ENCODE results near the gene APBB3. TPM values are rescaled to one million over a fixed set of nuclear protein-coding genes. Genes with fewer than 3 reads are reported as not detected.

Gene APBB3
- total RNA-seq, 2 donors from 2014 or later = 12.5 to 19.7 TPM

DNA sequence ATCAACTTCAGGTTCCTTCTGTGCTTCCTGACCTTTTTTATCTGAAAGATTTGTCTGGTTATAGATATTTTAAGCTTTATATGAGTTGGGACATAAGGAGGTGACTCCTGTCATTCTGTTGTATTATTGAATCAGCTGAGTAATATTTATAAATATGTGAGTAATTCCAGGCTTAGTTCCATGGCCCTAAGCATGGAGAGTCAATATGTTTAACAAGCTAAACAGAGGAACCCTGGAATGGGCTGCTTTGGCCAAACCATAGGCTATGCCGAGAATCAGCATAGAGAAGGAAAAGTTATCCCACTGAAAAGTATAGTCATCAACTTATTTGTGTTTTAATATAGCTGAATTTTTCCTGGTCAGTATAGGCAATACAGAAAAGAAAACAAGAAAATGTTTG, 24.2 kb downstream of the APBB3 start:
- intact Hi-C loops (cut with DNase I) = no loop called here
- no peak for DNase-seq (ENCODE audit: low spot score)

DNA sequence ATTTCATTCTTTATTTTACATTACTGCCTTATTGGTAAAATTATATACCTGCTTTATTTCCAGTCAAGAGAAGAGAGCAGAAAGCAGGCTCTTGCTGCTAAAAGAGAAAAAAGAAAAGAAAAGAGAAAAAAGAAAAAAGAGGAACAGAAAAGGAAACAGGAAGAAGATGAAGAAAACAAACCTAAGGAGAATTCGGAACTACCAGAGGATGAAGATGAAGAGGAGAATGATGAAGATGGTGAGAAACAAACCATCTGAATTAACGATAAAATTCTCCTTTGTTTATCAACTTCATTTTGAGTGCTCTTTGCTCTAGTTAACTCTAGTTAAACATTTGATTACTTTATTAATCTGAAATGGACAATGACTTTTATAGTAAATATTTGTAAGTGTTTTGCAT, 40.4 kb downstream of the APBB3 start:
- intact Hi-C loops (cut with DNase I) = no loop called here

DNA sequence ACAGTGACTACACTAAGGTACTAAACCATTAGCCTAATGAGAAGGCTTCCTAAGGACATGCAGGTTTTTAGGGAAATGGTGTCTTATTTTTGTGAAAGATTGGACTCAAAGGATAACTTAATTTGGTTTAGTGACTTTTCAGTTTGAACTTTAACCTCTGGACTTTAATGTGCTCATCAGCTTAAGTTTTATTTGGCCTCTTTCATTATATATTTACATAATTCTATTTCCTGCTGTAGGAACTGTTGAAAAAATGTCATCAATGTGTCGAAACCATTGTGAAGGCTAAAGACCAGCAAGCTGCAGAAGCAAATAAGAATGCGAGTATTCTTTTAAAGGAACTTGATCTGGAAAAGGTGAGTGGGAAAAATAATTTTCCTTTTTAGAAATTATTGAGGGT, 51.3 kb downstream of the APBB3 start:
- DNase-seq (ENCODE audit: low spot score) = no peak
- intact Hi-C loops (cut with DNase I) = no loop called here

More for the DNA sequence above, 40.4 kb downstream of the APBB3 start:
- no peak for DNase-seq (ENCODE audit: low spot score)

DNA sequence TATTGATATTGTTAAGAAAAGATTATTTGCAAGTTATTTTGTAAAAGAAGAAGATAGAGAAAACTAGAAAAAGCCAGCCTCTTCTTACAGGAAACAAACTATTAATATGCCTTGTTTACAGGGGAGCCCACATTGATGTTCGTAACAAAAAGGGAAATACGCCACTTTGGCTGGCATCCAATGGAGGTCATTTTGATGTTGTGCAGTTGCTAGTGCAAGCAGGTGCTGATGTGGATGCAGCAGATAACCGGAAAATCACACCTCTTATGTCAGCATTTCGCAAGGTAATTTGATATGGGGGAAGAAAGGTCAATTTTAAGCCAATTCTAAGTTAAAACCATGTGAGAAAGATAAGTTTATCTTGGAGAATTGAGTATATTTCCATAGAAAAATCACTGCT, 54.5 kb downstream of the APBB3 start:
- intact Hi-C loops (cut with DNase I) = no loop called here
- no peak for DNase-seq (ENCODE audit: low spot score)

Small RNA genes within 50 kb of the gene (microRNA-seq; reads per million reads assigned to microRNA genes)
- 0 reads per million in 2 donors for gene MIR6831 (ENCODE audit: borderline microRNAs expressed in 2 of 2)

Other genes starting within 250 kb of the APBB3 start
- 1 to 10 TPM; 6.9 to 9.5 TPM for gene HBEGF, start 218.0 kb downstream of the APBB3 start, total RNA-seq
- not detected for gene SLC4A9, start 204.4 kb downstream of the APBB3 start, total RNA-seq
- gene ANKHD1, start 162.8 kb downstream of the APBB3 start, total RNA-seq = 10 to 100 TPM; 90.8 to 93.2 TPM
- 10 to 100 TPM in 1 of 2 donors, 1 to 10 TPM in 1; 8.5 to 11.0 TPM for gene EIF4EBP3, start 16.9 kb downstream of the APBB3 start, total RNA-seq
- 10 to 100 TPM; 27.9 to 28.0 TPM for gene SRA1, start 7.1 kb downstream of the APBB3 start, total RNA-seq
- 10 to 100 TPM; 43.9 to 55.0 TPM for gene SLC35A4, start 230 bp upstream of the APBB3 start, total RNA-seq
- gene CD14, start 68.6 kb upstream of the APBB3 start, total RNA-seq = 10 to 100 TPM; 64.6 to 68.8 TPM
- gene TMCO6, start 74.9 kb upstream of the APBB3 start, total RNA-seq = 10 to 100 TPM in 1 of 2 donors, 1 to 10 TPM in 1; 6.6 to 11.2 TPM
- 10 to 100 TPM; 37.4 to 45.9 TPM for gene NDUFA2, start 83.0 kb upstream of the APBB3 start, total RNA-seq
- 10 to 100 TPM; 63.1 to 70.3 TPM for gene IK, start 83.2 kb upstream of the APBB3 start, total RNA-seq
- 10 to 100 TPM; 13.0 to 14.9 TPM for gene WDR55, start 100.3 kb upstream of the APBB3 start, total RNA-seq
- under 1 TPM; 0.52 to 0.56 TPM for gene DND1, start 109.0 kb upstream of the APBB3 start, total RNA-seq
- gene HARS1, start 126.8 kb upstream of the APBB3 start, total RNA-seq = 10 to 100 TPM; 38.0 to 48.2 TPM
- 10 to 100 TPM; 16.8 to 19.2 TPM for gene HARS2, start 126.9 kb upstream of the APBB3 start, total RNA-seq
- gene ZMAT2, start 135.8 kb upstream of the APBB3 start, total RNA-seq = 10 to 100 TPM; 31.8 to 34.9 TPM
- not detected for gene PCDHA1, start 221.5 kb upstream of the APBB3 start, total RNA-seq
- under 1 TPM in 1 of 2 donors, not detected in 1; 0.14 TPM for gene PCDHA2, start 230.3 kb upstream of the APBB3 start, total RNA-seq
- gene PCDHA3, start 236.5 kb upstream of the APBB3 start, total RNA-seq = under 1 TPM; 0.19 to 0.23 TPM
- under 1 TPM; 0.32 to 0.48 TPM for gene PCDHA4, start 242.5 kb upstream of the APBB3 start, total RNA-seq